ENCODE measurements around the gene CCNI. TPM values are rescaled to one million over a fixed set of nuclear protein-coding genes. Genes with fewer than 3 reads are reported as not detected.

The CCNI gene
- total RNA-seq, 1 experiment from 2014 or later, result 240 TPM

DNA sequence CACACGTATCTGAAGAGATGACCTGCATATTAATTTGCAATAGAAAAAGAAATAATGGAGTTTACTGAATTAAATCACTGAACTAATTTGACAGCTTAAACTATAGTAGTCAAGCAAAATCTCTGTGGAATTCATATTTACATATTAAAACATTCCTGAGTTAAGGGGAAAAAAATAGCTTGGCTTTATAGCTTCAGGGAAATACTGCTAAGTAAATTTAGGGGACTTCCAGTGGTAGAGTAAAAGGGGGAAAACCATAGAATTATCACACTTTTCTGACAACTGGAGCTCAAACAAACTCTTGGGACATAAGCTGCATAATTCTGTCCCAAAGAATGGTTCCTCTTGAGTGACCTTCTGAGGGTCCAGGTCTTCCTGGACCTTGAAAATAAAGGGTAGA is 28.6 kb upstream of the CCNI start:
- H3T11ph ChIP-seq (ENCODE audit: low read length), result no peak overlapping the region
- no peak overlapping the region for H3K4me2 ChIP-seq (ENCODE audit: insufficient read depth, insufficient read length, low read length)
- no peaks in the 10 kb centered on the region for H3K27me3 ChIP-seq (ENCODE audit: insufficient read depth, low read length)
- H3K14ac ChIP-seq (ENCODE audit: insufficient read depth, low read length), result no peak overlapping the region
- no peaks in the 10 kb centered on the region for H3K79me1 ChIP-seq (ENCODE audit: insufficient read depth, low read depth, low read length, poor library complexity, severe bottlenecking)
- H2BK5ac ChIP-seq (ENCODE audit: insufficient read length, low read length), result no peak overlapping the region
- H2BK120ac ChIP-seq (ENCODE audit: low read depth, low read length, poor library complexity, severe bottlenecking), result no peak overlapping the region
- H2BK15ac ChIP-seq (ENCODE audit: low read depth, low read length), result no peak overlapping the region
- Mint-ChIP-seq H3K4me3 (no peak overlapping the region), H3K4me1 (0 out of 4 replicates have a peak, but pooled peaks cover 0 to 4% of the 10 kb centered on the region in 2 experiments), H3K27me3 (ENCODE audit: low read depth) (no peaks in the 10 kb centered on the region), H3K27ac (peak overlapping the region in 1 of 3 experiments; percentile 77; a peak in 1 of 7 replicates), H3K36me3 (ENCODE audit: insufficient read depth in 1 of 3, low read depth in 3 of 3) (no peaks in the 10 kb centered on the region), H3K9me3 (no peaks in the 10 kb centered on the region)
- H3K4ac ChIP-seq (ENCODE audit: low read depth, low read length), result no peak overlapping the region
- H4K5ac ChIP-seq (ENCODE audit: insufficient read length, low read depth, low read length), result no peak overlapping the region
- no peak overlapping the region for H4K91ac ChIP-seq (ENCODE audit: insufficient read length, low read depth, low read length)
- TF ChIP-seq, protein P1, sequence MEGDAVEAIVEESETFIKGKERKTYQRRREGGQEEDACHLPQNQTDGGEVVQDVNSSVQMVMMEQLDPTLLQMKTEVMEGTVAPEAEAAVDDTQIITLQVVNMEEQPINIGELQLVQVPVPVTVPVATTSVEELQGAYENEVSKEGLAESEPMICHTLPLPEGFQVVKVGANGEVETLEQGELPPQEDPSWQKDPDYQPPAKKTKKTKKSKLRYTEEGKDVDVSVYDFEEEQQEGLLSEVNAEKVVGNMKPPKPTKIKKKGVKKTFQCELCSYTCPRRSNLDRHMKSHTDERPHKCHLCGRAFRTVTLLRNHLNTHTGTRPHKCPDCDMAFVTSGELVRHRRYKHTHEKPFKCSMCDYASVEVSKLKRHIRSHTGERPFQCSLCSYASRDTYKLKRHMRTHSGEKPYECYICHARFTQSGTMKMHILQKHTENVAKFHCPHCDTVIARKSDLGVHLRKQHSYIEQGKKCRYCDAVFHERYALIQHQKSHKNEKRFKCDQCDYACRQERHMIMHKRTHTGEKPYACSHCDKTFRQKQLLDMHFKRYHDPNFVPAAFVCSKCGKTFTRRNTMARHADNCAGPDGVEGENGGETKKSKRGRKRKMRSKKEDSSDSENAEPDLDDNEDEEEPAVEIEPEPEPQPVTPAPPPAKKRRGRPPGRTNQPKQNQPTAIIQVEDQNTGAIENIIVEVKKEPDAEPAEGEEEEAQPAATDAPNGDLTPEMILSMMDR (conservative IDR thresholded peaks at IDR 0.05), result no peak
- no peak overlapping the region for H2BK20ac ChIP-seq (ENCODE audit: low read depth, low read length, poor library complexity, severe bottlenecking)
- no peak overlapping the region for H2AK5ac ChIP-seq (ENCODE audit: insufficient read length, low read length)
- no peak overlapping the region for H2AFZ ChIP-seq (ENCODE audit: low read length)
- no peak for DNase-seq
- no peaks in the 10 kb centered on the region for H3K79me2 ChIP-seq (ENCODE audit: insufficient read depth, low read length)
- no peak overlapping the region for H3K23ac ChIP-seq (ENCODE audit: insufficient read length, low read depth, low read length)
- H3K18ac ChIP-seq (ENCODE audit: insufficient read length, low read depth, low read length), result no peak overlapping the region
- no peak overlapping the region for H3K27ac ChIP-seq (ENCODE audit: insufficient read length, low read depth, low read length)
- no CpG with 5 or more reads among the region's 1 CpG for WGBS (ENCODE audit: extremely low coverage, insufficient read length, low lambda C conversion rate)
- H3K56ac ChIP-seq (ENCODE audit: insufficient read length, low read depth, low read length), result no peak overlapping the region
- no peak overlapping the region for H3K9ac ChIP-seq (ENCODE audit: extremely low read depth, insufficient read length, low read length)
- no peak overlapping the region for H2BK12ac ChIP-seq (ENCODE audit: insufficient read length, low read depth, low read length)
- H3K4me1 ChIP-seq (ENCODE audit: insufficient read depth, low read length), result no peaks in the 10 kb centered on the region
- no peaks in the 10 kb centered on the region for H3K9me3 ChIP-seq (ENCODE audit: control insufficient read depth, low read depth, low read length)
- no peak overlapping the region for H4K8ac ChIP-seq (replicated peaks; ENCODE audit: insufficient read length, low read depth, low read length)
- H3K23me2 ChIP-seq (ENCODE audit: insufficient read length, low read depth, low read length, poor library complexity, severe bottlenecking), result no peaks in the 10 kb centered on the region
- no peaks in the 10 kb centered on the region for H4K20me1 ChIP-seq (ENCODE audit: control insufficient read depth, insufficient read depth, insufficient read length)
